WTC11 (cell line): ENCODE measurements around the gene LAMA4. TPM values are rescaled to one million over a fixed set of nuclear protein-coding genes. Genes with fewer than 3 reads are reported as not detected.

Experiments used
- ATAC-seq: fragments of 200-7000 bp; cut with Tn5 transposase; 2 replicates; pipeline ENCODE4 v1.10.0; 2021; ENCODE audit warnings: mild to moderate bottlenecking, moderate library complexity
- Bru-seq: library from RNA; stranded (reverse); fragments of 400-500 nt; gene quantifications from one replicate; lab custom pipeline; 2021; lab: Mats Ljungman, UMichigan
- CTCF ChIA-PET: fragments of 300-600 bp; sonication (Branson Sonifier 250); formaldehyde crosslinking; loops from one replicate; lab custom pipeline; 2021; ENCODE audit warnings: antibody characterized with exemption; lab: Charles Lee
- POLR2A ChIA-PET: fragments of 350-600 bp; sonication (Branson Sonifier 250); formaldehyde crosslinking; loops from one replicate; lab custom pipeline; 2021; ENCODE audit warnings: antibody characterized with exemption; lab: Charles Lee
- DNase-seq: peaks from one replicate; pipeline ENCODE4 v3.0.0; 2021; ENCODE audit warnings: low spot score
- H3K27ac Mint-ChIP-seq: 2 replicates; pipeline ENCODE4 v1.8.0; 2021; ENCODE audit warnings: mixed read lengths
- H3K27me3 Mint-ChIP-seq: 2 replicates; pipeline ENCODE4 v1.8.0; 2021; ENCODE audit warnings: low read depth, mild to moderate bottlenecking, moderate library complexity, mixed read lengths
- H3K36me3 Mint-ChIP-seq: 2 replicates; pipeline ENCODE4 v1.8.0; 2021; ENCODE audit warnings: mixed read lengths
- H3K4me1 Mint-ChIP-seq: 2 replicates; pipeline ENCODE4 v1.8.0; 2022; ENCODE audit warnings: mixed read lengths
- H3K4me3 Mint-ChIP-seq: 2 replicates; pipeline ENCODE4 v1.8.0; 2021; ENCODE audit warnings: mild to moderate bottlenecking, moderate library complexity, mixed read lengths
- H3K9me3 Mint-ChIP-seq: 2 replicates; pipeline ENCODE4 v1.8.0; 2021; ENCODE audit warnings: mixed read lengths
- ATF3 ChIP-seq: sonication (generic); formaldehyde crosslinking; conservative IDR thresholded peaks from 2 replicates; pipeline ENCODE4 v1.8.1; 2022; ENCODE audit warnings: mild to moderate bottlenecking, missing genetic modification reagents
- ELF4 ChIP-seq: sonication (generic); formaldehyde crosslinking; IDR thresholded peaks from 2 replicates; pipeline ENCODE4 v1.8.1; 2022; ENCODE audit warnings: low read depth, mild to moderate bottlenecking, moderate library complexity, missing genetic modification reagents
- ERG ChIP-seq: fragments of 250-450 bp; sonication (Bioruptor Pico); IDR thresholded peaks from 2 replicates; pipeline ENCODE4 v1.8.0; 2021; ENCODE audit warnings: mild to moderate bottlenecking
- ESRRA ChIP-seq: sonication (generic); formaldehyde crosslinking; IDR thresholded peaks from 2 replicates; pipeline ENCODE4 v1.8.1; 2022; ENCODE audit warnings: mild to moderate bottlenecking, missing genetic modification reagents, borderline replicate concordance
- ETV6 ChIP-seq: sonication (generic); formaldehyde crosslinking; IDR thresholded peaks from 2 replicates; pipeline ENCODE4 v1.8.1; 2022; ENCODE audit warnings: mild to moderate bottlenecking, missing genetic modification reagents
- FOXP1 ChIP-seq: sonication (generic); formaldehyde crosslinking; IDR thresholded peaks from 2 replicates; pipeline ENCODE4 v1.8.0; 2022; ENCODE audit warnings: missing genetic modification reagents, mild to moderate bottlenecking, moderate library complexity, borderline replicate concordance
- FOXP4 ChIP-seq: sonication (generic); formaldehyde crosslinking; IDR thresholded peaks from 2 replicates; pipeline ENCODE4 v1.8.0; 2022; ENCODE audit warnings: mild to moderate bottlenecking, missing genetic modification reagents
- GABPB1 ChIP-seq: sonication (generic); formaldehyde crosslinking; IDR thresholded peaks from 2 replicates; pipeline ENCODE4 v1.8.1; 2023; ENCODE audit warnings: mild to moderate bottlenecking, missing genetic modification reagents
- HMGXB4 ChIP-seq: sonication (generic); formaldehyde crosslinking; IDR thresholded peaks from 2 replicates; pipeline ENCODE4 v1.8.1; 2023; ENCODE audit warnings: mild to moderate bottlenecking, moderate library complexity, missing genetic modification reagents
- KAT7 ChIP-seq: sonication (generic); formaldehyde crosslinking; IDR thresholded peaks from 2 replicates; pipeline ENCODE4 v1.8.1; 2023; ENCODE audit warnings: missing genetic modification reagents, mild to moderate bottlenecking, borderline replicate concordance
- MAX ChIP-seq: sonication (generic); formaldehyde crosslinking; IDR thresholded peaks from 2 replicates; pipeline ENCODE4 v1.8.0; 2022; ENCODE audit warnings: mild to moderate bottlenecking, missing genetic modification reagents
- MLX ChIP-seq: sonication (generic); formaldehyde crosslinking; IDR thresholded peaks from 2 replicates; pipeline ENCODE4 v1.8.1; 2023; ENCODE audit warnings: mild to moderate bottlenecking, missing genetic modification reagents, moderate library complexity
- NFATC4 ChIP-seq: fragments of 250-450 bp; sonication (Bioruptor Pico); IDR thresholded peaks from 2 replicates; pipeline ENCODE4 v1.9.0; 2021; ENCODE audit warnings: mild to moderate bottlenecking
- NFYB ChIP-seq: sonication (generic); formaldehyde crosslinking; conservative IDR thresholded peaks from 2 replicates; pipeline ENCODE4 v1.8.0; 2022; ENCODE audit warnings: low read depth, missing genetic modification reagents
- PRRX2 ChIP-seq: fragments of 250-450 bp; sonication (Bioruptor Pico); IDR thresholded peaks from 2 replicates; pipeline ENCODE4 v1.8.0; 2021; ENCODE audit warnings: mild to moderate bottlenecking
- SP1 ChIP-seq: sonication (generic); formaldehyde crosslinking; conservative IDR thresholded peaks from 2 replicates; pipeline ENCODE4 v1.8.1; 2022; ENCODE audit warnings: missing genetic modification reagents
- TEAD4 ChIP-seq: sonication (generic); formaldehyde crosslinking; IDR thresholded peaks from 2 replicates; pipeline ENCODE4 v1.8.0; 2022; ENCODE audit warnings: mild to moderate bottlenecking, missing genetic modification reagents
- ZMAT4 ChIP-seq: fragments of 250-450 bp; sonication (Bioruptor Pico); IDR thresholded peaks from 2 replicates; pipeline ENCODE4 v1.9.0; 2021; ENCODE audit warnings: mild to moderate bottlenecking
- ZNF138 ChIP-seq: sonication (generic); formaldehyde crosslinking; conservative IDR thresholded peaks from 2 replicates; pipeline ENCODE4 v1.8.1; 2022; ENCODE audit warnings: mild to moderate bottlenecking, moderate library complexity, missing genetic modification reagents
- ZNF232 ChIP-seq: sonication (generic); formaldehyde crosslinking; IDR thresholded peaks from 2 replicates; pipeline ENCODE4 v1.8.0; 2022; ENCODE audit warnings: mild to moderate bottlenecking, missing genetic modification reagents
- ZNF263 ChIP-seq: sonication (generic); formaldehyde crosslinking; IDR thresholded peaks from 2 replicates; pipeline ENCODE4 v1.8.1; 2022; ENCODE audit warnings: low read depth, mild to moderate bottlenecking, moderate library complexity, missing genetic modification reagents
- ZNF416 ChIP-seq: fragments of 250-450 bp; sonication (Bioruptor Pico); IDR thresholded peaks from 2 replicates; pipeline ENCODE4 v1.9.0; 2021; ENCODE audit warnings: mild to moderate bottlenecking, inconsistent platforms
- ZNF423 ChIP-seq: fragments of 250-450 bp; sonication (Bioruptor Pico); IDR thresholded peaks from 2 replicates; pipeline ENCODE4 v2.1.2; 2022; ENCODE audit warnings: mild to moderate bottlenecking, moderate library complexity
- long read RNA-seq, 3 experiments: library from RNA in 1 of 3; library from capped mRNA in 1 of 3; library from polyadenylated mRNA in 1 of 3; unstranded in 2 of 3; stranded (forward) in 1 of 3; transcript quantifications; one replicate each; pipeline ENCODE4 v2.0.0, GENCODE V29; 2021
- total RNA-seq: library from RNA; stranded (reverse); gene quantifications from 3 replicates; pipeline ENCODE4 v1.2.3, GENCODE V29; 2021

Gene LAMA4
- 1.6 to 2.6 TPM (median 1.7 TPM) in 3 replicates for total RNA-seq
- percentile 24 among the genes with signal in this experiment for Bru-seq, nascent RNA
- long read RNA-seq, experiment 1, full-length matches to known transcripts, result 4 of 7 reads
- long read RNA-seq, experiment 1, partial matches to known transcripts, result 3 of 7 reads
- long read RNA-seq, experiment 1, other reads (novel, unspliced or antisense), result 0 of 7 reads
- long read RNA-seq, experiment 2, partial matches to known transcripts, result 1 of 1 reads
- long read RNA-seq, experiment 2, other reads (novel, unspliced or antisense), result 0 of 1 reads
- long read RNA-seq, experiment 3, partial matches to known transcripts, result 0 of 2 reads
- long read RNA-seq, experiment 3, other reads (novel, unspliced or antisense), result 2 of 2 reads

GRCh38 chr6:112253841-112254816 is at the start of gene LAMA4:
Gene LAMA4 (minus strand): TSS chr6:112254567. CDS start chr6:112254150, 417 bp downstream.
- DNase-seq, result peak; percentile 39
- peak within 1 kb of the TSS; percentile 92 for H3K4me3 Mint-ChIP-seq
- ChIA-PET CTCF (interaction anchor here (0.7 to 2.3 kb wide), 8 partner anchors 9 to 167 kb away, joined by 3 to 13 read pairs (median 4); partner anchors contain the start of genes FAM229B and TUBE1), POLR2A (no interaction called here)
- H3K27ac Mint-ChIP-seq, result no peak within 1 kb of the TSS
- peak; percentile 83 for ATAC-seq
- peaks cover 5% of the 10 kb centered on the region; the same call in 1 of the 2 replicates for H3K9me3 Mint-ChIP-seq
- no peaks in the 10 kb centered on the region for H3K36me3 Mint-ChIP-seq
- H3K4me1 Mint-ChIP-seq, result peaks cover 25% of the 10 kb centered on the region
- peaks cover 44% of the 10 kb centered on the region for H3K27me3 Mint-ChIP-seq
- TF ChIP-seq ZNF138 (CRISPR knock-in tag), result 0 out of 2 replicates have a peak, but pooled peaks have one; percentile 42
- peak; percentile 29; the same call in 1 of the 2 replicates for TF ChIP-seq MAX (CRISPR knock-in tag)
- TF ChIP-seq ERG (CRISPR knock-in tag), result no peak
- no peak for TF ChIP-seq ZNF232 (CRISPR knock-in tag)
- 0 out of 2 replicates have a peak, but pooled peaks have one; percentile 76 for TF ChIP-seq KAT7 (CRISPR knock-in tag)
- 0 out of 2 replicates have a peak, but pooled peaks have one; percentile 54 for TF ChIP-seq HMGXB4 (CRISPR knock-in tag)
- TF ChIP-seq GABPB1 (CRISPR knock-in tag), result no peak
- no peak for TF ChIP-seq NFATC4
- TF ChIP-seq TEAD4 (CRISPR knock-in tag), result no peak
- 0 out of 2 replicates have a peak, but pooled peaks have one; percentile 26 for TF ChIP-seq FOXP4
- 0 out of 2 replicates have a peak, but pooled peaks have one; percentile 32 for TF ChIP-seq SP1 (CRISPR knock-in tag)
- no peak for TF ChIP-seq ESRRA (CRISPR knock-in tag)
- no peak for TF ChIP-seq ZNF423
- peak; percentile 64 for TF ChIP-seq FOXP1 (CRISPR knock-in tag)
- no peak for TF ChIP-seq ZMAT4 (CRISPR knock-in tag)

- Mint-ChIP-seq H3K27me3 (no peaks in the 10 kb centered on the region), H3K9me3 (no peaks in the 10 kb centered on the region), H3K36me3 (no peaks in the 10 kb centered on the region), H3K4me3 (no peak overlapping the region), H3K27ac (no peak overlapping the region), H3K4me1 (0 out of 2 replicates have a peak, but pooled peaks cover 3% of the 10 kb centered on the region)
- POLR2A ChIA-PET, result no interaction called here
- ATAC-seq, result no peak
- CTCF ChIA-PET, result no interaction called here
- no peak for DNase-seq
- no peak for TF ChIP-seq ELF4 (CRISPR knock-in tag)
- TF ChIP-seq ZNF263 (CRISPR knock-in tag), result no peak
- no peak for TF ChIP-seq PRRX2 (CRISPR knock-in tag)
- no peak for TF ChIP-seq ATF3 (CRISPR knock-in tag)
- TF ChIP-seq ZNF416 (CRISPR knock-in tag), result no peak
- no peak for TF ChIP-seq ZMAT4 (CRISPR knock-in tag)
- no peak for TF ChIP-seq MLX (CRISPR knock-in tag)
- no peak for TF ChIP-seq NFYB (CRISPR knock-in tag)
- no peak for TF ChIP-seq ETV6
These were observed 47.9 kb upstream of the LAMA4 start for GRCh38 chr6:112302142-112302705.
